Measurements from ENCODE around the gene BLTP1. TPM values are rescaled to one million over a fixed set of nuclear protein-coding genes. Genes with fewer than 3 reads are reported as not detected.

BLTP1 gene
- total RNA-seq, 1 experiment from 2014 or later = 21.5 TPM

Other genes starting within 250 kb of the BLTP1 start
- gene TRPC3, start 200.3 kb upstream of the BLTP1 start, total RNA-seq (2014; rRNA removed; shearing (Covaris generic)) = 0.18 and 0.21 TPM in 2 replicates
- gene ADAD1, start 226.7 kb downstream of the BLTP1 start, total RNA-seq (2014; rRNA removed; shearing (Covaris generic)) = not detected in 2 replicates